Gastroesophageal sphincter (tissue), 3 donors: Measurements from ENCODE around the gene FDXACB1.

ENCODE experiments used
- CTCF ChIP-seq, 4 experiments: fragments of 200-600 bp in 2 of 4; fragments of 450-650 bp in 2 of 4; sonication (generic) in 1 of 4; IDR thresholded peaks; one replicate each; pipeline ENCODE4 v1.5.1; 2017 to 2019; ENCODE audit warnings: antibody characterized with exemption in 4 of 4, mild to moderate bottlenecking in 2 of 4, moderate library complexity in 2 of 4
- EP300 ChIP-seq: sonication (generic); formaldehyde crosslinking; IDR thresholded peaks from one replicate; pipeline ENCODE4 v1.6.1; 2017; ENCODE audit warnings: antibody characterized with exemption, mild to moderate bottlenecking
- POLR2A ChIP-seq, 2 donors: fragments of 450-650 bp; IDR thresholded peaks; one replicate each; pipeline ENCODE4 v1.6.1; 2017; ENCODE audit warnings: antibody characterized with exemption in 2 of 2, mild to moderate bottlenecking in 2 of 2, moderate library complexity in 1 of 2
- POLR2AphosphoS5 ChIP-seq: sonication (generic); formaldehyde crosslinking; IDR thresholded peaks from one replicate; pipeline ENCODE4 v1.6.1; 2017; ENCODE audit warnings: antibody characterized with exemption

DNA sequence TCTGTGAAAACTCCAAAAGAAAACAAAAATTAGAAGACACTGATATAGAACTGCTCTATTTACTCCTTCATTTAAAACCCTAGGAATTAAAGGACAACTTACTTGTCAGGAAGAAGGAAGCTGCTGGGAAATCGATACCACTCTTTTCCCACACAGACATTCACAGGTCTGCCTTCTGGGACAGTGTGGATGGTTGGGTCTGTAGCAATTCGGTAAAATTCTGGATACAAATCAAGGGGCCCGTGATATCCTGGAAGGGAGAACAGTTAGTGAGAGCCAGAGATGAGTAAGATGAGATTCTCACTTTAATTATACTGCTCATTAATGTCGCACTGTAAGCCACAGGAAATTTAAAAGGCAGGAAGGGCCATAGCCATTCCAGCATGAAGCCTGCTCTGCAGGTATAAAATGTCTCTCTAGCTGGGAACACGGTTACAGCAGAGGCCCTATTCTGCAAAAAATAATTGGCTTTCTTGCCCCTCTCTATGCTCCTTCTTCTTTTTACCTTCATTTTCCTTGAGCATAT is 41.5 kb downstream of the FDXACB1 start:
- no peak for TF ChIP-seq CTCF (IDR thresholded peaks at IDR 0.05)
- no peak for TF ChIP-seq POLR2A (IDR thresholded peaks at IDR 0.05)
- no peak for TF ChIP-seq POLR2AphosphoS5
- no peak for TF ChIP-seq EP300
